CD4-positive, CD25-positive, alpha-beta regulatory T cell (primary cell): ENCODE data around the gene TNFRSF18. TPM values are rescaled to one million over a fixed set of nuclear protein-coding genes. Genes with fewer than 3 reads are reported as not detected.

Source experiments
- ATAC-seq, 2 donors: fragments of 150-1000 bp; cut with Tn5 transposase; one replicate each; pipeline ENCODE4 v1.10.0; 2021; ENCODE audit warnings: low read depth in 2 of 2, moderate number of reproducible peaks in 2 of 2, moderate library complexity in 1 of 2
- DNase-seq, 3 donors: peaks; one replicate each; pipeline versions ENCODE4 v3.0.0 to v3.0.0-alpha.2; 2012 to 2022; ENCODE audit warnings: mixed read lengths in 1 of 3
- H3K27ac ChIP-seq: one replicate; pipeline ENCODE4 v1.7.0; 2013; ENCODE audit warnings: mild to moderate bottlenecking, low read length; ENCODE audit not compliant: insufficient read depth, poor library complexity, severe bottlenecking
- H3K27me3 ChIP-seq: one replicate; pipeline ENCODE4 v1.7.0; 2013; ENCODE audit warnings: low read length; ENCODE audit not compliant: control insufficient read depth, insufficient read depth
- H3K36me3 ChIP-seq: one replicate; pipeline ENCODE4 v1.7.0; 2013; ENCODE audit warnings: mild to moderate bottlenecking, low read length, moderate library complexity; ENCODE audit not compliant: control insufficient read depth, insufficient read depth
- H3K4me1 ChIP-seq: 2 replicates; pipeline ENCODE4 v1.7.0; 2013; ENCODE audit warnings: mild to moderate bottlenecking, low read length; ENCODE audit not compliant: insufficient read depth, control insufficient read depth, poor library complexity, severe bottlenecking
- H3K4me3 ChIP-seq: one replicate; pipeline ENCODE4 v1.7.0; 2013; ENCODE audit warnings: low read depth, mild to moderate bottlenecking, low read length, moderate library complexity
- H3K9me3 ChIP-seq, 2 experiments: 1 replicate in 1 of 2; 2 replicates in 1 of 2; pipeline ENCODE4 v1.7.0; 2013; ENCODE audit warnings: low read length in 2 of 2, mild to moderate bottlenecking in 1 of 2, moderate library complexity in 1 of 2; ENCODE audit not compliant: control insufficient read depth in 2 of 2
- H3K27ac Mint-ChIP-seq, 3 donors: one replicate each; pipeline ENCODE4 v1.8.0; 2020 to 2022; ENCODE audit warnings: mild to moderate bottlenecking in 3 of 3, mixed read lengths in 3 of 3, moderate library complexity in 2 of 3
- H3K27me3 Mint-ChIP-seq: one replicate; pipeline ENCODE4 v1.8.0; 2022; ENCODE audit warnings: mild to moderate bottlenecking, mixed read lengths
- H3K36me3 Mint-ChIP-seq: one replicate; pipeline ENCODE4 v1.8.0; 2020; ENCODE audit warnings: mixed read lengths
- H3K4me1 Mint-ChIP-seq, 4 donors: one replicate each; pipeline ENCODE4 v1.8.0; 2020 to 2022; ENCODE audit warnings: mixed read lengths in 4 of 4, mild to moderate bottlenecking in 1 of 4
- H3K4me3 Mint-ChIP-seq, 4 donors: one replicate each; pipeline ENCODE4 v1.8.0; 2020 to 2022; ENCODE audit warnings: mild to moderate bottlenecking in 4 of 4, mixed read lengths in 4 of 4, moderate library complexity in 3 of 4
- H3K9me3 Mint-ChIP-seq, 7 donors: one replicate each; pipeline ENCODE4 v1.8.0; 2020 to 2022; ENCODE audit warnings: mixed read lengths in 7 of 7, mild to moderate bottlenecking in 3 of 7, moderate library complexity in 2 of 7
- polyA plus RNA-seq, 4 donors: library from polyadenylated mRNA; unstranded; fragments of 300-500 nt; fragmentation: Illumina TruSeq; gene quantifications; one replicate each; pipeline ENCODE4 v1.2.3, GENCODE V29; 2021
- total RNA-seq: library from RNA; stranded (reverse); gene quantifications from one replicate; pipeline ENCODE4 v1.2.3, GENCODE V29; 2022

The TNFRSF18 gene
- total and polyA plus RNA-seq, 5 donors from 2014 or later = 17.4 to 54.5 (median 29.3) TPM

GRCh38 chr1:1171161-1171545 lies 35.2 kb downstream of the TNFRSF18 start:
- H3K4me1 Mint-ChIP-seq = peaks cover 0 to 24% (median 1%) of the 10 kb centered on the region in 4 donors
- H3K27ac Mint-ChIP-seq = no peak overlapping the region
- H3K27me3 Mint-ChIP-seq = peaks cover 10% of the 10 kb centered on the region
- Histone ChIP-seq H3K27ac (no peak overlapping the region), H3K27me3 (no peaks in the 10 kb centered on the region), H3K4me3 (no peak overlapping the region), H3K36me3 (no peaks in the 10 kb centered on the region), H3K9me3 (no peaks in the 10 kb centered on the region), H3K4me1 (peaks cover 38% of the 10 kb centered on the region)
- no peak overlapping the region for H3K4me3 Mint-ChIP-seq
- H3K9me3 Mint-ChIP-seq = no peaks in the 10 kb centered on the region
- DNase-seq (no peak), ATAC-seq (no peak)
- no peaks in the 10 kb centered on the region for H3K36me3 Mint-ChIP-seq

- no peak for ATAC-seq
- H3K27me3 ChIP-seq = no peaks in the 10 kb centered on the region
- no peak for DNase-seq
- H3K36me3 ChIP-seq = no peaks in the 10 kb centered on the region
- H3K27me3 Mint-ChIP-seq = peaks cover 6% of the 10 kb centered on the region
- H3K36me3 Mint-ChIP-seq = no peaks in the 10 kb centered on the region
- H3K9me3 ChIP-seq = no peaks in the 10 kb centered on the region
- H3K4me3 Mint-ChIP-seq = peak overlapping the region in 1 of 4 donors; percentile 70
- no peak overlapping the region for H3K27ac ChIP-seq
- H3K9me3 Mint-ChIP-seq = no peaks in the 10 kb centered on the region
- peaks cover 41% of the 10 kb centered on the region for H3K4me1 ChIP-seq
- peaks cover 0 to 21% (median 1%) of the 10 kb centered on the region in 4 donors for H3K4me1 Mint-ChIP-seq
- no peak overlapping the region for H3K27ac Mint-ChIP-seq
- H3K4me3 ChIP-seq = no peak overlapping the region
These were observed 35.9 kb downstream of the TNFRSF18 start for GRCh38 chr1:1170215-1171091.

GRCh38 chr1:1169429-1170214 lies 36.8 kb downstream of the TNFRSF18 start:
- Histone ChIP-seq H3K4me1 (peaks cover 41% of the 10 kb centered on the region), H3K9me3 (no peaks in the 10 kb centered on the region), H3K36me3 (no peaks in the 10 kb centered on the region), H3K27ac (no peak overlapping the region), H3K27me3 (no peaks in the 10 kb centered on the region), H3K4me3 (no peak overlapping the region)
- DNase-seq (no peak), ATAC-seq (no peak)
- Mint-ChIP-seq H3K27ac (no peak overlapping the region), H3K4me3 (no peak overlapping the region), H3K27me3 (peaks cover 6% of the 10 kb centered on the region), H3K36me3 (no peaks in the 10 kb centered on the region), H3K4me1 (peaks cover 0 to 19% (median 1%) of the 10 kb centered on the region in 4 donors), H3K9me3 (no peaks in the 10 kb centered on the region)

GRCh38 chr1:1168451-1169411 lies 37.7 kb downstream of the TNFRSF18 start:
- no peak overlapping the region for H3K27ac ChIP-seq
- no peak overlapping the region for H3K4me3 ChIP-seq
- peaks cover 0 to 16% (median 1%) of the 10 kb centered on the region in 4 donors for H3K4me1 Mint-ChIP-seq
- no peaks in the 10 kb centered on the region for H3K9me3 ChIP-seq
- no peaks in the 10 kb centered on the region for H3K9me3 Mint-ChIP-seq
- H3K27me3 ChIP-seq = no peaks in the 10 kb centered on the region
- H3K27me3 Mint-ChIP-seq = peaks cover 6% of the 10 kb centered on the region
- no peaks in the 10 kb centered on the region for H3K36me3 Mint-ChIP-seq
- no peaks in the 10 kb centered on the region for H3K36me3 ChIP-seq
- no peak overlapping the region for H3K27ac Mint-ChIP-seq
- ATAC-seq (no peak), DNase-seq (no peak)
- H3K4me1 ChIP-seq = peaks cover 34% of the 10 kb centered on the region
- H3K4me3 Mint-ChIP-seq = no peak overlapping the region

GRCh38 chr1:1167841-1168450 lies 38.4 kb downstream of the TNFRSF18 start:
- no peaks in the 10 kb centered on the region for H3K36me3 Mint-ChIP-seq
- peaks cover 26% of the 10 kb centered on the region for H3K4me1 ChIP-seq
- H3K4me3 Mint-ChIP-seq = no peak overlapping the region
- no peaks in the 10 kb centered on the region for H3K9me3 ChIP-seq
- H3K27me3 ChIP-seq = no peaks in the 10 kb centered on the region
- H3K27me3 Mint-ChIP-seq = peaks cover 2% of the 10 kb centered on the region
- H3K9me3 Mint-ChIP-seq = no peaks in the 10 kb centered on the region
- ATAC-seq = no peak
- no peak overlapping the region for H3K27ac ChIP-seq
- DNase-seq = no peak
- no peaks in the 10 kb centered on the region for H3K36me3 ChIP-seq
- no peak overlapping the region for H3K4me3 ChIP-seq
- H3K27ac Mint-ChIP-seq = no peak overlapping the region
- peaks cover 0 to 12% (median 1%) of the 10 kb centered on the region in 4 donors for H3K4me1 Mint-ChIP-seq

GRCh38 chr1:1167398-1167821 lies 39.0 kb downstream of the TNFRSF18 start:
- H3K36me3 ChIP-seq = no peaks in the 10 kb centered on the region
- peaks cover 0 to 9% (median 1%) of the 10 kb centered on the region in 4 donors for H3K4me1 Mint-ChIP-seq
- no peaks in the 10 kb centered on the region for H3K9me3 ChIP-seq
- H3K36me3 Mint-ChIP-seq = no peaks in the 10 kb centered on the region
- H3K27ac ChIP-seq = no peak overlapping the region
- H3K4me1 ChIP-seq = peaks cover 23% of the 10 kb centered on the region
- H3K27me3 ChIP-seq = no peaks in the 10 kb centered on the region
- no peak for DNase-seq
- ATAC-seq = no peak
- H3K27ac Mint-ChIP-seq = no peak overlapping the region
- H3K9me3 Mint-ChIP-seq = no peaks in the 10 kb centered on the region
- H3K4me3 ChIP-seq = no peak overlapping the region
- no peak overlapping the region for H3K4me3 Mint-ChIP-seq
- no peaks in the 10 kb centered on the region for H3K27me3 Mint-ChIP-seq
